Smooth muscle cell (in vitro differentiated cells): ENCODE results near the gene EEPD1. TPM values are rescaled to one million over a fixed set of nuclear protein-coding genes. Genes with fewer than 3 reads are reported as not detected.

ENCODE experiments used
- DNase-seq: peaks from one replicate; lab custom pipeline; 2025; ENCODE audit not compliant: unreplicated experiment; lab: John Stamatoyannopoulos, UW
- H2AFZ ChIP-seq: fragments of 200-600 bp; sonication (generic); 2 replicates; pipeline ENCODE4 v1.6.0; 2016; ENCODE audit warnings: antibody characterized with exemption, low read depth, mild to moderate bottlenecking
- H3F3A ChIP-seq: fragments of 200-600 bp; sonication (generic); 2 replicates; pipeline ENCODE4 v1.6.0; 2017; ENCODE audit warnings: antibody characterized with exemption, low read depth
- H3K27ac ChIP-seq: fragments of 200-600 bp; sonication (generic); 2 replicates; pipeline ENCODE4 v1.5.1; 2016; ENCODE audit warnings: low read depth, mild to moderate bottlenecking
- H3K27me3 ChIP-seq: fragments of 200-600 bp; sonication (generic); 2 replicates; pipeline ENCODE4 v1.6.1; 2016; ENCODE audit warnings: low read depth, mild to moderate bottlenecking
- H3K36me3 ChIP-seq: fragments of 200-600 bp; sonication (generic); 2 replicates; pipeline ENCODE4 v1.5.1; 2016; ENCODE audit warnings: low read depth
- H3K4me1 ChIP-seq: fragments of 200-600 bp; sonication (generic); 2 replicates; pipeline ENCODE4 v1.5.1; 2016; ENCODE audit warnings: low read depth
- H3K4me2 ChIP-seq: fragments of 200-600 bp; sonication (generic); 2 replicates; pipeline ENCODE4 v1.6.0; 2016; ENCODE audit warnings: mild to moderate bottlenecking
- H3K4me3 ChIP-seq: fragments of 200-600 bp; sonication (generic); 2 replicates; pipeline ENCODE4 v1.5.1; 2016; ENCODE audit warnings: mild to moderate bottlenecking
- H3K79me2 ChIP-seq: fragments of 200-600 bp; sonication (generic); 2 replicates; pipeline ENCODE4 v1.6.0; 2016; ENCODE audit warnings: low read depth, mild to moderate bottlenecking
- H3K9ac ChIP-seq: fragments of 200-600 bp; sonication (generic); 2 replicates; pipeline ENCODE4 v1.6.0; 2016; ENCODE audit warnings: low read depth
- H3K9me3 ChIP-seq: fragments of 200-600 bp; sonication (generic); replicated peaks from 2 replicates; pipeline ENCODE4 v1.5.1; 2016; ENCODE audit warnings: low read depth
- H4K20me1 ChIP-seq: fragments of 200-600 bp; sonication (generic); 2 replicates; pipeline ENCODE4 v1.6.0; 2016; ENCODE audit warnings: low read depth
- WGBS: methylation state at CpG from one replicate; pipeline ENCODE4 v1.1.7; 2016; ENCODE audit warnings: low lambda C conversion rate; 5-methylcytosine and 5-hydroxymethylcytosine counted together
- polyA plus RNA-seq: library from polyadenylated mRNA; unstranded; fragments of >200 nt; fragmentation: Nextera tagmentation; extraction: Ambion mirVana; gene quantifications from 2 replicates; pipeline ENCODE4 v1.2.1, GENCODE V29; 2016
- total RNA-seq: library from RNA; depleted of rRNA; stranded (reverse); fragments of >200 nt; gene quantifications from 2 replicates; pipeline ENCODE4 v1.2.3, GENCODE V29; 2014
- TF ChIP-seq, protein P1 (sequence below): fragments of 200-600 bp; sonication (generic); IDR thresholded peaks from 2 replicates; pipeline ENCODE4 v1.5.1; 2017; ENCODE audit warnings: borderline replicate concordance, mild to moderate bottlenecking, antibody characterized with exemption; ENCODE audit not compliant: insufficient read depth, poor library complexity, severe bottlenecking

Gene EEPD1
- total and polyA plus RNA-seq, 2 experiments from 2014 or later: 1.5 TPM

DNA sequence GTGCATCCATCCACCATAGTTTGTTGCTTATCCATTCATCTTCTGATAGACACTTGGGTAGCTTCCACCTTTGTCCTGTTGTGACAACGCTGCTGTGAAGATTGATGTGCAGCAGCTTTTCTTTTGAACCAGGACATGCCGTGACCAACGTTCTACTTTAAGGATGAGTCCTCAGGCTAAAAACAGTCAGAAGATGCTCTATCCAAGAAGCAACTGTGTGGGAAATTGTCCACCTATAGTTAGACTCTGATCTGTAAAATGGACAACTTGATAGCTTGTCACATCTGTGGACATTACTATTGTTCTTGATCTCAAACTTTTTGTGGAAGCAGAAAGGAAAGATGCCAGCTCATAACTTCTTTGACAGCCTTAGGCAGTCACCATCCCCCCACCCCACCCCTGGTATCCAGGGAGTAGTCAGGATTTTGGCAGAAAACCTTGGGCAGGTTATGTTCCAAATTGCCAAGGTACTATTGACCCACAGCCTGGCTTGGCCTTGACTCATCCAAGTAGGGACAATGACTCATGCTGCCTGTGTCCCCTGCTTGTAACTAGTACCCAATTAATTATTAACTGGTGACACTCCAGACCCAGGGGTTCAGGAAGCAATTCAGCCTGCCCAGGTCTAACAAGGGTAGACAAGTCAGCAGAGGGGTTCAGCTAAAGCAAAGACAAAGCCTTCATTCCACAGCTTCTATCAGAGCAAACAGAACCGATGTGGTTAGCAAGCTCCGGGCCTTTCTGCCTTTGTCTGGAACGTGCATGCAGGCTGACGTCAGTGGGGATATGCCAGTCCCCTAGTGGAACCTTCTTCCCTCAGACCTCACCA, 137.0 kb downstream of the EEPD1 start:
- H3K79me2 ChIP-seq: no peaks in the 10 kb centered on the region
- no peak for DNase-seq

DNA sequence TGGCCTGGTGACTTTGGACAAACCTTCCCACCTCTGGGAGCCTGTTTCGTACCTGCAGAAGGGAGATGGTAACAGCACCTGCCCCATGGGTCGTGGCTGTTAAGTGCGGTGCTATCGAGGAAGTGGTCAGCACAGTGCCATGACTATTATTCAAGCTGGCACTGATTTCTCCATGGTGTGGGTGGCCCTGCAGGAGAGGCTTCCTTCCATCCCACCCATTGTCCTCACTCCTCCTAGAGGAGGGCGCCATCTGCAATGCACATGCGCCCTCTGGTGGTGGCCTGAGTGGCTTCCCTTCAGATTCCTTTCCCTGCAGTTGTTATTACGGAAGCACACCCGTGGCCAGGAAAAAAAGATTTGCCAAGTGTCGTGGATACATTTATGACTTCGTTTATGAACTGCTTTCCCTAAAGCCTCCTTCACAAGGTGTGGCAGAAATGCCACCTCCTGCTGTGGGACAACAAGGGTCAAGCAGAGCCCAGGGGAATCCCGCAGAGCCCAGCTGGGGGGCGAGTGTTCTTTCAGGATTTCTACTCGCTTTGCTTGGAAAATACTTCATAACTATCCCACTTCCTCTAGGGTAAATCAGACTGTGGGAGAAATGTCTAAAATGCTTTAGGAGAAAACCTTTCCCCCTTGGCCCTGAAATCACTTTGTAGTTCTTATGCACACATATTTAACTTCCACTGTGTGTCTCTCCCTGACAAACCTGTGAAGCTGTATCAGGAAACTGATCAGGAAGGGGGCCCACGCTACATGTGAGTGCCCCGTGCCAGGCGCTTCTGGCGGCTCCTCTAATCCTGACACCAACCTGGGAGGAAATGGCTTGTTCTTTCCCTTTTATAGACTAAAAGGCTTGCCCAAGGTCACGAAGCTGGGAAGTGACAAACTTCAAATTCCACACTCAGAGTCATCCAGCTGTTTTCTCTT, 138.6 kb downstream of the EEPD1 start:
- no peaks in the 10 kb centered on the region for H3K9me3 ChIP-seq
- no peaks in the 10 kb centered on the region for H4K20me1 ChIP-seq
- H3K27ac ChIP-seq: peak overlapping the region; percentile 39
- H2AFZ ChIP-seq: peak overlapping the region; percentile 94
- no peaks in the 10 kb centered on the region for H3K27me3 ChIP-seq
- no peak overlapping the region for H3K9ac ChIP-seq
- no peaks in the 10 kb centered on the region for H3K36me3 ChIP-seq
- 28% methylated on average over 18 of the region's 18 CpGs for WGBS
- H3K79me2 ChIP-seq: no peaks in the 10 kb centered on the region
- H3K4me3 ChIP-seq: peak overlapping the region; percentile 50
- H3K4me2 ChIP-seq: peak overlapping the region; percentile 89
- no peaks in the 10 kb centered on the region for H3F3A ChIP-seq
- TF ChIP-seq, protein P1, sequence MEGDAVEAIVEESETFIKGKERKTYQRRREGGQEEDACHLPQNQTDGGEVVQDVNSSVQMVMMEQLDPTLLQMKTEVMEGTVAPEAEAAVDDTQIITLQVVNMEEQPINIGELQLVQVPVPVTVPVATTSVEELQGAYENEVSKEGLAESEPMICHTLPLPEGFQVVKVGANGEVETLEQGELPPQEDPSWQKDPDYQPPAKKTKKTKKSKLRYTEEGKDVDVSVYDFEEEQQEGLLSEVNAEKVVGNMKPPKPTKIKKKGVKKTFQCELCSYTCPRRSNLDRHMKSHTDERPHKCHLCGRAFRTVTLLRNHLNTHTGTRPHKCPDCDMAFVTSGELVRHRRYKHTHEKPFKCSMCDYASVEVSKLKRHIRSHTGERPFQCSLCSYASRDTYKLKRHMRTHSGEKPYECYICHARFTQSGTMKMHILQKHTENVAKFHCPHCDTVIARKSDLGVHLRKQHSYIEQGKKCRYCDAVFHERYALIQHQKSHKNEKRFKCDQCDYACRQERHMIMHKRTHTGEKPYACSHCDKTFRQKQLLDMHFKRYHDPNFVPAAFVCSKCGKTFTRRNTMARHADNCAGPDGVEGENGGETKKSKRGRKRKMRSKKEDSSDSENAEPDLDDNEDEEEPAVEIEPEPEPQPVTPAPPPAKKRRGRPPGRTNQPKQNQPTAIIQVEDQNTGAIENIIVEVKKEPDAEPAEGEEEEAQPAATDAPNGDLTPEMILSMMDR: peak; percentile 99
- DNase-seq: peak; percentile 31
- H3K4me1 ChIP-seq: no peaks in the 10 kb centered on the region

More for the DNA sequence above, 137.0 kb downstream of the EEPD1 start:
- H3K4me2 ChIP-seq: no peak overlapping the region
- H2AFZ ChIP-seq: no peak overlapping the region
- H3K27ac ChIP-seq: no peak overlapping the region
- H3K9ac ChIP-seq: no peak overlapping the region
- TF ChIP-seq, protein P1: no peak
- WGBS: 89% methylated on average over 7 of the region's 7 CpGs
- no peaks in the 10 kb centered on the region for H3K9me3 ChIP-seq
- no peaks in the 10 kb centered on the region for H4K20me1 ChIP-seq
- no peaks in the 10 kb centered on the region for H3F3A ChIP-seq
- H3K4me1 ChIP-seq: no peaks in the 10 kb centered on the region
- H3K27me3 ChIP-seq: no peaks in the 10 kb centered on the region
- H3K4me3 ChIP-seq: no peak overlapping the region
- no peaks in the 10 kb centered on the region for H3K36me3 ChIP-seq

DNA sequence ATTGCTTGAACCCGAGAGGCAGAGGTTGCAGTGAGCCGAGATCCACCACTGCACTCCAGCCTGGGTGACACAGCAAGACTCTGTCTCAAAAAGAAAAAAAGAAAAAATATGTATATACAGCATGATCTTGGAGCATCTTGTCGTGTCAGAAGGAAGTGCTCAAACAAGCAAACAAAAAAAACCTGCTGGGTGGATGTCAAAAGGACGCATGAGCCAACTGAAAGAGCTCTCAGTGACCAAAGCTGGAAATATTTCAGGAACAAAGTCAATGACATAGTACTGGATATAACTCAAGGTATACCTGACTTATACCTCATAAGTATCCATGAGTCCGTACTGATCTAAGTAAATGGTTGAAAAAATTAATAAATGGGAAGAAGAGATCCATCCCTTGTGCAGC, 142.0 kb downstream of the EEPD1 start:
- Histone ChIP-seq H3K79me2 (no peaks in the 10 kb centered on the region), H3K9ac (no peak overlapping the region), H2AFZ (no peak overlapping the region), H3K4me3 (no peak overlapping the region), H3F3A (no peaks in the 10 kb centered on the region), H4K20me1 (no peaks in the 10 kb centered on the region), H3K4me2 (no peak overlapping the region), H3K36me3 (no peaks in the 10 kb centered on the region), H3K27me3 (no peaks in the 10 kb centered on the region), H3K4me1 (peaks cover under 1% of the 10 kb centered on the region), H3K9me3 (no peaks in the 10 kb centered on the region), H3K27ac (no peak overlapping the region)
- DNase-seq: no peak
- TF ChIP-seq, protein P1: no peak
- 91% methylated on average over 5 of the region's 5 CpGs for WGBS
